Measurements from ENCODE around the gene USP22. TPM values are rescaled to one million over a fixed set of nuclear protein-coding genes. Genes with fewer than 3 reads are reported as not detected.
A peak's percentile ranks its signal among the peaks of the same experiment; 100 is the strongest.
"Not testable (repeated sequence)": the region's sequence is repeated elsewhere in the genome, so short reads cannot be mapped to it uniquely, and the experiment has no call there.

The USP22 gene
- polyA plus RNA-seq, 1 donor (not counting 4 experiments of a cell fraction or from before 2014, with no cell fraction given) = 111 TPM

- Histone ChIP-seq H3K4me1 (ENCODE audit: control insufficient read depth, extremely low read depth, insufficient read depth, low read length) (no peaks in the 10 kb centered on the region), H3K36me3 (ENCODE audit: control insufficient read depth in 2 of 2, extremely low read depth in 1 of 2, insufficient read depth in 2 of 2, low read length in 2 of 2) (no peaks in the 10 kb centered on the region), H3K27ac (ENCODE audit: control insufficient read depth, insufficient read depth, low read length) (no peak overlapping the region), H2AFZ (ENCODE audit: control insufficient read depth, low read length) (no peak overlapping the region), H3K9me1 (ENCODE audit: control insufficient read depth, extremely low read depth, insufficient read depth, low read length) (no peaks in the 10 kb centered on the region), H4K20me1 (ENCODE audit: control insufficient read depth, extremely low read depth, insufficient read depth, low read length) (no peaks in the 10 kb centered on the region), H3K79me2 (ENCODE audit: control insufficient read depth, insufficient read depth, low read length) (no peaks in the 10 kb centered on the region), H3K27me3 (ENCODE audit: control insufficient read depth, extremely low read depth, insufficient read depth, low read length) (no peaks in the 10 kb centered on the region), H3K4me3 (ENCODE audit: control insufficient read depth in 2 of 3, extremely low read depth in 1 of 3, insufficient read depth in 2 of 3, low read depth in 1 of 3, low read length in 3 of 3) (no peak overlapping the region), H3K9me3 (ENCODE audit: control insufficient read depth, low read depth, low read length) (no peaks in the 10 kb centered on the region), H3K4me2 (ENCODE audit: control insufficient read depth, extremely low read depth, insufficient read depth, low read depth, low read length) (no peak overlapping the region), H3K9ac (ENCODE audit: control insufficient read depth, extremely low read depth, insufficient read depth, low read length) (no peak overlapping the region)
- FAIRE-seq (no peak), DNase-seq (ENCODE audit: low read depth, low spot score) (no peak)
- TF ChIP-seq CTCF (optimal IDR thresholded peaks at IDR 0.05 in 1 of 3, IDR thresholded peaks at IDR 0.05 in 1 of 3, conservative IDR thresholded peaks at IDR 0.05 in 1 of 3; ENCODE audit: extremely low read depth in 1 of 3, insufficient read depth in 2 of 3, low read length in 3 of 3) = no peak
- dilution Hi-C loops (cut with MboI; ENCODE audit: extremely low pct_ligation_motif_present, low sequenced_read_pairs) = no loop called here
Measured at GRCh38 chr17:20981046-20981920, 61.5 kb downstream of the USP22 start.

GRCh38 chr17:20979792-20980083 is 63.1 kb downstream of the USP22 start:
- no peaks in the 10 kb centered on the region for H3K9me3 ChIP-seq (ENCODE audit: control insufficient read depth, low read depth, low read length)
- DNase-seq (ENCODE audit: low read depth, low spot score) (no peak), FAIRE-seq (no peak)
- no peaks in the 10 kb centered on the region for H4K20me1 ChIP-seq (ENCODE audit: control insufficient read depth, extremely low read depth, insufficient read depth, low read length)
- H3K27ac ChIP-seq (ENCODE audit: control insufficient read depth, insufficient read depth, low read length) = no peak overlapping the region
- H3K4me2 ChIP-seq (ENCODE audit: control insufficient read depth, extremely low read depth, insufficient read depth, low read depth, low read length) = no peak overlapping the region
- no peak for TF ChIP-seq EZH2 (IDR thresholded peaks at IDR 0.05; ENCODE audit: low read length)
- H3K79me2 ChIP-seq (ENCODE audit: control insufficient read depth, insufficient read depth, low read length) = no peaks in the 10 kb centered on the region
- peaks cover 8% of the 10 kb centered on the region for H3K4me1 ChIP-seq (ENCODE audit: control insufficient read depth, extremely low read depth, insufficient read depth, low read length)
- peak overlapping the region; percentile 4 for H2AFZ ChIP-seq (ENCODE audit: control insufficient read depth, low read length)
- no peaks in the 10 kb centered on the region for H3K27me3 ChIP-seq (ENCODE audit: control insufficient read depth, extremely low read depth, insufficient read depth, low read length)
- no peaks in the 10 kb centered on the region for H3K9me1 ChIP-seq (ENCODE audit: control insufficient read depth, extremely low read depth, insufficient read depth, low read length)
- dilution Hi-C loops (cut with MboI; ENCODE audit: extremely low pct_ligation_motif_present, low sequenced_read_pairs) = no loop called here
- H3K4me3 ChIP-seq (ENCODE audit: control insufficient read depth in 2 of 3, extremely low read depth in 1 of 3, insufficient read depth in 2 of 3, low read depth in 1 of 3, low read length in 3 of 3) = no peak overlapping the region
- no peak overlapping the region for H3K9ac ChIP-seq (ENCODE audit: control insufficient read depth, extremely low read depth, insufficient read depth, low read length)
- no peaks in the 10 kb centered on the region for H3K36me3 ChIP-seq (ENCODE audit: control insufficient read depth in 2 of 2, extremely low read depth in 1 of 2, insufficient read depth in 2 of 2, low read length in 2 of 2)

GRCh38 chr17:20979007-20979791 is 63.6 kb downstream of the USP22 start:
- H3K4me3 ChIP-seq (ENCODE audit: control insufficient read depth in 2 of 3, extremely low read depth in 1 of 3, insufficient read depth in 2 of 3, low read depth in 1 of 3, low read length in 3 of 3); H3K27ac ChIP-seq (ENCODE audit: control insufficient read depth, insufficient read depth, low read length); H3K27me3 ChIP-seq (ENCODE audit: control insufficient read depth, extremely low read depth, insufficient read depth, low read length); dilution Hi-C loops (cut with MboI; ENCODE audit: extremely low pct_ligation_motif_present, low sequenced_read_pairs); H3K79me2 ChIP-seq (ENCODE audit: control insufficient read depth, insufficient read depth, low read length); H4K20me1 ChIP-seq (ENCODE audit: control insufficient read depth, extremely low read depth, insufficient read depth, low read length); H3K36me3 ChIP-seq (ENCODE audit: control insufficient read depth in 2 of 2, extremely low read depth in 1 of 2, insufficient read depth in 2 of 2, low read length in 2 of 2); H3K4me2 ChIP-seq (ENCODE audit: control insufficient read depth, extremely low read depth, insufficient read depth, low read depth, low read length); H3K9me1 ChIP-seq (ENCODE audit: control insufficient read depth, extremely low read depth, insufficient read depth, low read length); H3K9ac ChIP-seq (ENCODE audit: control insufficient read depth, extremely low read depth, insufficient read depth, low read length); H3K9me3 ChIP-seq (ENCODE audit: control insufficient read depth, low read depth, low read length); DNase-seq (ENCODE audit: low read depth, low spot score); H3K4me1 ChIP-seq (ENCODE audit: control insufficient read depth, extremely low read depth, insufficient read depth, low read length): not testable (repeated sequence)
- H2AFZ ChIP-seq (ENCODE audit: control insufficient read depth, low read length) = peak overlapping the region; percentile 4
- FAIRE-seq = peak; percentile 74

GRCh38 chr17:20977609-20978253 is 65.1 kb downstream of the USP22 start:
- dilution Hi-C loops (cut with MboI; ENCODE audit: extremely low pct_ligation_motif_present, low sequenced_read_pairs); H3K9ac ChIP-seq (ENCODE audit: control insufficient read depth, extremely low read depth, insufficient read depth, low read length); H3K79me2 ChIP-seq (ENCODE audit: control insufficient read depth, insufficient read depth, low read length); FAIRE-seq; H3K4me3 ChIP-seq (ENCODE audit: control insufficient read depth in 2 of 3, extremely low read depth in 1 of 3, insufficient read depth in 2 of 3, low read depth in 1 of 3, low read length in 3 of 3); H3K9me3 ChIP-seq (ENCODE audit: control insufficient read depth, low read depth, low read length); H3K27ac ChIP-seq (ENCODE audit: control insufficient read depth, insufficient read depth, low read length); H3K9me1 ChIP-seq (ENCODE audit: control insufficient read depth, extremely low read depth, insufficient read depth, low read length); H3K36me3 ChIP-seq (ENCODE audit: control insufficient read depth in 2 of 2, extremely low read depth in 1 of 2, insufficient read depth in 2 of 2, low read length in 2 of 2); DNase-seq (ENCODE audit: low read depth, low spot score); H3K27me3 ChIP-seq (ENCODE audit: control insufficient read depth, extremely low read depth, insufficient read depth, low read length); H3K4me2 ChIP-seq (ENCODE audit: control insufficient read depth, extremely low read depth, insufficient read depth, low read depth, low read length); H4K20me1 ChIP-seq (ENCODE audit: control insufficient read depth, extremely low read depth, insufficient read depth, low read length); H2AFZ ChIP-seq (ENCODE audit: control insufficient read depth, low read length); H3K4me1 ChIP-seq (ENCODE audit: control insufficient read depth, extremely low read depth, insufficient read depth, low read length): not testable (repeated sequence)

All from keratinocyte (primary cell).